Esophagus squamous epithelium (tissue), 4 donors: Measurements from ENCODE around the gene ZNF710.

Experiments
- CTCF ChIP-seq, 6 experiments: fragments of 450-650 bp in 4 of 6; fragments of 200-600 bp in 2 of 6; sonication (generic) in 2 of 6; IDR thresholded peaks; one replicate each; pipeline ENCODE4 v1.5.1; 2016 to 2019; ENCODE audit warnings: antibody characterized with exemption in 6 of 6, mild to moderate bottlenecking in 4 of 6, moderate library complexity in 4 of 6
- POLR2A ChIP-seq, 4 donors: fragments of 450-650 bp; IDR thresholded peaks; one replicate each; pipeline ENCODE4 v1.6.1; 2017; ENCODE audit warnings: antibody characterized with exemption in 4 of 4, mild to moderate bottlenecking in 4 of 4, moderate library complexity in 3 of 4

GRCh38 chr15:90040618-90041017 is 39.5 kb downstream of the ZNF710 start:
- TF ChIP-seq CTCF (IDR thresholded peaks at IDR 0.05) (no peak), POLR2A (IDR thresholded peaks at IDR 0.05) (no peak)
